Nephron progenitor cell (in vitro differentiated cells): ENCODE data around the gene TSC22D3.
A peak's percentile ranks its signal among the peaks of the same experiment; 100 is the strongest.

Experiments
- DNase-seq: peaks from one replicate; pipeline ENCODE4 v3.0.0; 2021
- H3K27ac Mint-ChIP-seq: 2 replicates; pipeline ENCODE4 v1.8.0; 2021; ENCODE audit warnings: mild to moderate bottlenecking, moderate library complexity, mixed read lengths
- H3K27me3 Mint-ChIP-seq: 2 replicates; pipeline ENCODE4 v1.8.0; 2021; ENCODE audit warnings: mild to moderate bottlenecking, low read depth, mixed read lengths; ENCODE audit not compliant: poor library complexity
- H3K36me3 Mint-ChIP-seq: 2 replicates; pipeline ENCODE4 v1.8.0; 2021; ENCODE audit warnings: low read depth, mixed read lengths
- H3K4me1 Mint-ChIP-seq: 2 replicates; pipeline ENCODE4 v1.8.0; 2021; ENCODE audit warnings: mixed read lengths
- H3K4me3 Mint-ChIP-seq: 2 replicates; pipeline ENCODE4 v1.8.0; 2021; ENCODE audit warnings: mild to moderate bottlenecking, moderate library complexity, mixed read lengths
- H3K9me3 Mint-ChIP-seq: 2 replicates; pipeline ENCODE4 v1.8.0; 2021; ENCODE audit warnings: mild to moderate bottlenecking, moderate library complexity, mixed read lengths
- CTCF ChIP-seq: fragments of 200-600 bp; sonication (generic); IDR thresholded peaks from 2 replicates; pipeline ENCODE4 v1.5.0; 2021; ENCODE audit warnings: antibody characterized with exemption

TSC22D3 gene

GRCh38 chrX:107748506-107748905 lies 27.1 kb downstream of the TSC22D3 start:
- no peak overlapping the region for H3K27ac Mint-ChIP-seq
- no peak for DNase-seq
- H3K4me3 Mint-ChIP-seq: no peak overlapping the region
- H3K4me1 Mint-ChIP-seq: peaks cover 49% of the 10 kb centered on the region
- H3K27me3 Mint-ChIP-seq: peaks cover 9% of the 10 kb centered on the region
- TF ChIP-seq CTCF: no peak
- H3K36me3 Mint-ChIP-seq: no peaks in the 10 kb centered on the region
- peaks cover 19% of the 10 kb centered on the region for H3K9me3 Mint-ChIP-seq

- Mint-ChIP-seq H3K27me3 (peaks cover 9% of the 10 kb centered on the region), H3K4me3 (no peak overlapping the region), H3K36me3 (no peaks in the 10 kb centered on the region), H3K9me3 (peaks cover 19% of the 10 kb centered on the region), H3K4me1 (peaks cover 49% of the 10 kb centered on the region), H3K27ac (no peak overlapping the region)
- TF ChIP-seq CTCF: no peak
- no peak for DNase-seq
These were observed 27.9 kb downstream of the TSC22D3 start for GRCh38 chrX:107747596-107748161.

- peaks cover 16% of the 10 kb centered on the region for H3K9me3 Mint-ChIP-seq
- H3K4me1 Mint-ChIP-seq: peaks cover 43% of the 10 kb centered on the region
- H3K4me3 Mint-ChIP-seq: no peak overlapping the region
- H3K27ac Mint-ChIP-seq: no peak overlapping the region
- no peak for DNase-seq
- peaks cover 20% of the 10 kb centered on the region for H3K27me3 Mint-ChIP-seq
- no peak for TF ChIP-seq CTCF
- H3K36me3 Mint-ChIP-seq: no peaks in the 10 kb centered on the region
These were observed 30.7 kb downstream of the TSC22D3 start for GRCh38 chrX:107744868-107745267.

- H3K9me3 Mint-ChIP-seq: peaks cover 24% of the 10 kb centered on the region
- TF ChIP-seq CTCF: no peak
- peaks cover 28% of the 10 kb centered on the region for H3K27me3 Mint-ChIP-seq
- H3K27ac Mint-ChIP-seq: no peak overlapping the region
- peaks cover 41% of the 10 kb centered on the region for H3K4me1 Mint-ChIP-seq
- DNase-seq: no peak
- H3K36me3 Mint-ChIP-seq: no peaks in the 10 kb centered on the region
- H3K4me3 Mint-ChIP-seq: no peak overlapping the region
These were observed 31.6 kb downstream of the TSC22D3 start for GRCh38 chrX:107743995-107744394.

- TF ChIP-seq CTCF: no peak
- Mint-ChIP-seq H3K9me3 (peaks cover 26% of the 10 kb centered on the region), H3K36me3 (no peaks in the 10 kb centered on the region), H3K27me3 (peaks cover 23% of the 10 kb centered on the region), H3K4me3 (peak overlapping the region; percentile 61), H3K27ac (peak overlapping the region; percentile 75), H3K4me1 (peaks cover 31% of the 10 kb centered on the region)
- DNase-seq: peak; percentile 12
These were observed 32.8 kb downstream of the TSC22D3 start for GRCh38 chrX:107742700-107743191.

- Mint-ChIP-seq H3K27ac (no peak overlapping the region), H3K4me1 (peaks cover 31% of the 10 kb centered on the region), H3K4me3 (peak overlapping the region; percentile 61), H3K9me3 (peaks cover 36% of the 10 kb centered on the region), H3K36me3 (no peaks in the 10 kb centered on the region), H3K27me3 (peaks cover 23% of the 10 kb centered on the region)
- no peak for DNase-seq
- TF ChIP-seq CTCF: no peak
These were observed 34.2 kb downstream of the TSC22D3 start for GRCh38 chrX:107741404-107741790.
